ENCODE measurements around the gene SFXN5. TPM values are rescaled to one million over a fixed set of nuclear protein-coding genes. Genes with fewer than 3 reads are reported as not detected.

Gene SFXN5
- total and polyA plus RNA-seq, 2 of the 8 experiments (the other 6 are each of a cell fraction or from before 2014, with no cell fraction given), result 29.3 to 33.1 TPM

DNA sequence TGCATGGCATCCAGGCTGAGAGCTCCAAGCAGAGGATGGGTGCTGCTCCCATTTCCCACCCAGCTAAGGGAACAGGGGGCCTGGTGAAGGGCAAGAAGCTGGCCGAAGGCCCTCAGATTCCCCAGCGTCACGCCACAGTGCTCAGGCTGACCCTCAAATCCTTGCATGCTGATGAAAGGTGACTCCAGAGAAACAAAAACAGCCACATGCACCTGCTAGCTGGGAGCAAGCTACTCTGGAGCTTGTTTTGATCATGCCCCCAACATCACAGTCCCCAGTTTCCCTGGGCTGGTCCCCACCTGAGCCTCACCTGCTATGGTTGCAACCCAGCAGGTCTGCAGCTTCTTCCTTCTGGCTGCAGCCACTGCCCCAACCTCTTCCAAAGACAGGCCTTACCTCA, 28.0 kb upstream of the SFXN5 start:
- peaks cover 7 to 17% of the 10 kb centered on the region in 2 experiments for H4K20me1 ChIP-seq (replicated peaks in 1 of 2; ENCODE audit: control insufficient read depth in 1 of 2, insufficient read depth in 2 of 2, low read length in 2 of 2)
- TF ChIP-seq, protein P1, sequence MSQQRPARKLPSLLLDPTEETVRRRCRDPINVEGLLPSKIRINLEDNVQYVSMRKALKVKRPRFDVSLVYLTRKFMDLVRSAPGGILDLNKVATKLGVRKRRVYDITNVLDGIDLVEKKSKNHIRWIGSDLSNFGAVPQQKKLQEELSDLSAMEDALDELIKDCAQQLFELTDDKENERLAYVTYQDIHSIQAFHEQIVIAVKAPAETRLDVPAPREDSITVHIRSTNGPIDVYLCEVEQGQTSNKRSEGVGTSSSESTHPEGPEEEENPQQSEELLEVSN (IDR thresholded peaks at IDR 0.05), result no peak
- TF ChIP-seq, protein P2, sequence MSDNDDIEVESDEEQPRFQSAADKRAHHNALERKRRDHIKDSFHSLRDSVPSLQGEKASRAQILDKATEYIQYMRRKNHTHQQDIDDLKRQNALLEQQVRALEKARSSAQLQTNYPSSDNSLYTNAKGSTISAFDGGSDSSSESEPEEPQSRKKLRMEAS (IDR thresholded peaks at IDR 0.05), result no peak
- TF ChIP-seq SIX5 (IDR thresholded peaks at IDR 0.05; ENCODE audit: low read depth, low read length) (no peak), MAFK (IDR thresholded peaks at IDR 0.05; ENCODE audit: low read depth, low read length) (no peak), BCL11A (IDR thresholded peaks at IDR 0.05; ENCODE audit: low read depth in 2 of 2, low read length in 2 of 2) (no peak), GTF2F1 (IDR thresholded peaks at IDR 0.05; ENCODE audit: borderline replicate concordance, low read depth, low read length) (no peak), ZNF274 (IDR thresholded peaks at IDR 0.05; ENCODE audit: borderline replicate concordance, extremely low read depth, low read length) (no peak), CBX8 (IDR thresholded peaks at IDR 0.05; ENCODE audit: borderline replicate concordance, low read depth, low read length) (no peak), CHD1 (IDR thresholded peaks at IDR 0.05; ENCODE audit: low read depth, low read length) (no peak)
- TF ChIP-seq, protein P3, sequence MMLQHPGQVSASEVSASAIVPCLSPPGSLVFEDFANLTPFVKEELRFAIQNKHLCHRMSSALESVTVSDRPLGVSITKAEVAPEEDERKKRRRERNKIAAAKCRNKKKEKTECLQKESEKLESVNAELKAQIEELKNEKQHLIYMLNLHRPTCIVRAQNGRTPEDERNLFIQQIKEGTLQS (IDR thresholded peaks at IDR 0.05; ENCODE audit: insufficient read depth, low read depth, low read length), result no peak
- TF ChIP-seq, protein P4, sequence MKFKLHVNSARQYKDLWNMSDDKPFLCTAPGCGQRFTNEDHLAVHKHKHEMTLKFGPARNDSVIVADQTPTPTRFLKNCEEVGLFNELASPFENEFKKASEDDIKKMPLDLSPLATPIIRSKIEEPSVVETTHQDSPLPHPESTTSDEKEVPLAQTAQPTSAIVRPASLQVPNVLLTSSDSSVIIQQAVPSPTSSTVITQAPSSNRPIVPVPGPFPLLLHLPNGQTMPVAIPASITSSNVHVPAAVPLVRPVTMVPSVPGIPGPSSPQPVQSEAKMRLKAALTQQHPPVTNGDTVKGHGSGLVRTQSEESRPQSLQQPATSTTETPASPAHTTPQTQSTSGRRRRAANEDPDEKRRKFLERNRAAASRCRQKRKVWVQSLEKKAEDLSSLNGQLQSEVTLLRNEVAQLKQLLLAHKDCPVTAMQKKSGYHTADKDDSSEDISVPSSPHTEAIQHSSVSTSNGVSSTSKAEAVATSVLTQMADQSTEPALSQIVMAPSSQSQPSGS (IDR thresholded peaks at IDR 0.05; ENCODE audit: low read length), result no peak

More for the DNA sequence above, 28.0 kb upstream of the SFXN5 start:
- POLR2A ChIA-PET (ENCODE audit: partially characterized antibody), result interaction anchor here (0.7 to 2.0 kb wide), 3 partner anchors 11 to 23 kb away, joined by 3 to 12 read pairs (median 3); partner anchors contain the start of gene RAB11FIP5
- Histone ChIP-seq H3K27me3 (replicated peaks in 1 of 4; ENCODE audit: control insufficient read depth in 3 of 4, extremely low read depth in 1 of 4, insufficient read depth in 3 of 4, low read length in 3 of 4) (no peaks in the 10 kb centered on the region), H3K27ac (ENCODE audit: low read depth, low read length) (no peak overlapping the region), H4K5ac (ENCODE audit: insufficient read length, low read depth, low read length) (no peak overlapping the region), H2AK5ac (ENCODE audit: low read depth, low read length) (no peak overlapping the region), H2BK12ac (ENCODE audit: low read depth, low read length) (no peak overlapping the region), H3K14ac (ENCODE audit: insufficient read length) (no peak overlapping the region), H2BK15ac (ENCODE audit: low read length) (no peak overlapping the region), H2BK120ac (replicated peaks; ENCODE audit: low read depth, low read length) (no peak overlapping the region), H3K23me2 (ENCODE audit: low read depth, low read length) (no peaks in the 10 kb centered on the region), H3K18ac (ENCODE audit: extremely low read depth, low read length) (no peak overlapping the region), H4K8ac (ENCODE audit: extremely low read depth, insufficient read depth, low read length) (no peak overlapping the region), H2BK5ac (ENCODE audit: low read depth, low read length) (no peak overlapping the region), H4K91ac (replicated peaks; ENCODE audit: insufficient read length, low read length) (no peak overlapping the region), H3K79me1 (ENCODE audit: low read depth, low read length) (peaks cover 7% of the 10 kb centered on the region), H3K9ac (replicated peaks in 1 of 4; ENCODE audit: extremely low read depth in 1 of 4, low read depth in 3 of 4, low read length in 3 of 4) (no peak overlapping the region), H3K4ac (replicated peaks; ENCODE audit: insufficient read length, low read depth, low read length) (no peak overlapping the region), H3K4me1 (replicated peaks in 1 of 4; ENCODE audit: control insufficient read depth in 3 of 4, insufficient read depth in 4 of 4, low read length in 3 of 4) (peaks cover 4 to 11% (median 9%) of the 10 kb centered on the region in 4 experiments; a peak in 5 of 7 replicates), H3K4me3 (ENCODE audit: extremely low read depth in 1 of 4, insufficient read depth in 2 of 4, low read depth in 3 of 4, low read length in 4 of 4) (no peak overlapping the region), H3K23ac (ENCODE audit: insufficient read length) (no peak overlapping the region), H3K56ac (replicated peaks; ENCODE audit: insufficient read length, low read depth, low read length) (no peak overlapping the region), H2BK20ac (ENCODE audit: low read length) (no peak overlapping the region), H3K4me2 (ENCODE audit: insufficient read depth in 1 of 2, low read depth in 2 of 2, low read length in 2 of 2) (no peak overlapping the region), H2AFZ (ENCODE audit: low read length) (no peak overlapping the region), H3K9me3 (ENCODE audit: insufficient read depth in 2 of 2, low read depth in 1 of 2, low read length in 1 of 2) (no peaks in the 10 kb centered on the region), H3K36me3 (ENCODE audit: control insufficient read depth in 2 of 4, insufficient read depth in 4 of 4, low read length in 3 of 4) (no peaks in the 10 kb centered on the region), H3K79me2 (ENCODE audit: control insufficient read depth in 1 of 2, insufficient read depth in 2 of 2, low read length in 2 of 2) (no peaks in the 10 kb centered on the region; a peak in 1 of 4 replicates)
- FAIRE-seq (no peak), DNase-seq (ENCODE audit: low read depth in 1 of 2, low spot score in 2 of 2) (no peak)
- CTCF ChIA-PET (ENCODE audit: partially characterized antibody), result interaction anchor here (0.9 to 2.3 kb wide), 9 partner anchors 12 to 206 kb away, joined by 3 to 16 read pairs (median 4); no protein-coding TSS in a partner anchor
- WGBS, 2 experiments (ENCODE audit: extremely low coverage in 1 of 2, insufficient coverage in 1 of 2, insufficient read length in 1 of 2, insufficient replicate concordance in 2 of 2, low coverage in 1 of 2, low lambda C conversion rate in 2 of 2, missing lambda C conversion rate in 1 of 2), result 90% methylated on average over 3 of the region's 3 CpGs; no CpG with 5 or more reads in 1 of the 2 experiments
